ENCODE results near the gene ABHD4. TPM values are rescaled to one million over a fixed set of nuclear protein-coding genes. Genes with fewer than 3 reads are reported as not detected.

The ABHD4 gene
- total and polyA plus RNA-seq, 2 of the 4 experiments (the other 2 are of a cell fraction) = 5.0 to 22.0 TPM

GRCh38 chr14:22640192-22640591 lies 42.1 kb downstream of the ABHD4 start:
- Histone ChIP-seq H3K27me3 (ENCODE audit: control insufficient read depth, insufficient read depth, low read length) (peaks cover 8% of the 10 kb centered on the region), H2BK120ac (ENCODE audit: low read depth, low read length) (no peak overlapping the region), H3K4me1 (ENCODE audit: control insufficient read depth, insufficient read depth, low read length) (no peaks in the 10 kb centered on the region), H3K23ac (ENCODE audit: low read depth, low read length) (no peak overlapping the region), H4K5ac (ENCODE audit: low read depth, low read length) (no peak overlapping the region), H3K18ac (ENCODE audit: low read depth, low read length) (no peak overlapping the region), H2BK20ac (ENCODE audit: low read depth, low read length) (no peak overlapping the region), H3K14ac (replicated peaks; ENCODE audit: low read depth, low read length) (no peak overlapping the region), H3K4me3 (ENCODE audit: insufficient read depth, low read depth, low read length) (no peak overlapping the region), H4K91ac (ENCODE audit: insufficient read depth, low read depth, low read length) (no peak overlapping the region), H4K8ac (ENCODE audit: low read depth in 2 of 2, low read length in 2 of 2) (no peak overlapping the region), H3K9me1 (ENCODE audit: insufficient read depth, low read length) (no peaks in the 10 kb centered on the region), H3K36me3 (ENCODE audit: control insufficient read depth, insufficient read depth, low read length) (no peaks in the 10 kb centered on the region), H3K27ac (ENCODE audit: insufficient read depth, low read length) (no peak overlapping the region), H2BK15ac (ENCODE audit: low read depth, low read length) (no peak overlapping the region), H4K20me1 (ENCODE audit: insufficient read depth, low read length) (no peaks in the 10 kb centered on the region), H3K9ac (ENCODE audit: low read depth, low read length) (no peak overlapping the region), H3K4ac (ENCODE audit: low read depth, low read length) (no peak overlapping the region), H3K79me1 (ENCODE audit: low read depth in 1 of 2, low read length in 2 of 2) (no peaks in the 10 kb centered on the region), H2AK5ac (ENCODE audit: low read depth, low read length) (no peak overlapping the region), H2BK5ac (ENCODE audit: low read depth, low read length, poor library complexity, severe bottlenecking) (no peak overlapping the region), H2AK9ac (replicated peaks; ENCODE audit: low read depth, low read length, poor library complexity) (no peak overlapping the region), H3K4me2 (ENCODE audit: low read depth, low read length) (no peak overlapping the region), H2AFZ (replicated peaks; ENCODE audit: low read length, poor library complexity) (no peak overlapping the region), H3K9me3 (ENCODE audit: control insufficient read depth, insufficient read depth, low read length) (no peaks in the 10 kb centered on the region), H3K56ac (ENCODE audit: extremely low read depth, insufficient read depth, low read length) (no peak overlapping the region)
- no peak for ATAC-seq (ENCODE audit: low read depth)
- BruUV-seq (replicated peaks) = no TSS peak
- ChIA-PET CTCF (no interaction called here), POLR2A (ENCODE audit: unreplicated experiment) (no interaction called here)
- intact Hi-C loops (cut with micrococcal nuclease) (no loop called here), in situ Hi-C loops (cut with MboI; ENCODE audit: low sequenced_read_pairs) (no loop called here), dilution Hi-C loops (cut with HindIII; ENCODE audit: low sequenced_read_pairs, unreplicated experiment) (no loop called here)
- no peak for DNase-seq
- no peak for TF ChIP-seq SMC3 (IDR thresholded peaks at IDR 0.05; ENCODE audit: low read depth, low read length)
- no peak for TF ChIP-seq CTCF (conservative IDR thresholded peaks at IDR 0.05; ENCODE audit: low read depth, low read length)
- TF ChIP-seq MAZ (IDR thresholded peaks at IDR 0.05; ENCODE audit: borderline replicate concordance, low read depth, low read length) = no peak
- TF ChIP-seq, protein P1, sequence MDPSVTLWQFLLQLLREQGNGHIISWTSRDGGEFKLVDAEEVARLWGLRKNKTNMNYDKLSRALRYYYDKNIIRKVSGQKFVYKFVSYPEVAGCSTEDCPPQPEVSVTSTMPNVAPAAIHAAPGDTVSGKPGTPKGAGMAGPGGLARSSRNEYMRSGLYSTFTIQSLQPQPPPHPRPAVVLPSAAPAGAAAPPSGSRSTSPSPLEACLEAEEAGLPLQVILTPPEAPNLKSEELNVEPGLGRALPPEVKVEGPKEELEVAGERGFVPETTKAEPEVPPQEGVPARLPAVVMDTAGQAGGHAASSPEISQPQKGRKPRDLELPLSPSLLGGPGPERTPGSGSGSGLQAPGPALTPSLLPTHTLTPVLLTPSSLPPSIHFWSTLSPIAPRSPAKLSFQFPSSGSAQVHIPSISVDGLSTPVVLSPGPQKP (IDR thresholded peaks at IDR 0.05; ENCODE audit: borderline replicate concordance, low read depth, low read length) = no peak
